Endothelial cell of umbilical vein (primary cell): ENCODE measurements around the gene CEP350. TPM values are rescaled to one million over a fixed set of nuclear protein-coding genes. Genes with fewer than 3 reads are reported as not detected.

Source experiments
- BruUV-seq: library from RNA; stranded (reverse); fragments of 400-500 nt; replicated peaks from 2 replicates; lab custom pipeline; 2021; lab: Mats Ljungman, UMichigan
- CTCF ChIA-PET: fragments of 300-600, 350-600 bp; sonication (Branson Sonifier 250); formaldehyde crosslinking; loops from one replicate; lab custom pipeline; 2021; ENCODE audit warnings: antibody characterized with exemption, inconsistent platforms; lab: Charles Lee
- POLR2A ChIA-PET: fragments of 300-600, 350-600 bp; sonication (Branson Sonifier 250); formaldehyde crosslinking; loops from one replicate; lab custom pipeline; 2021; ENCODE audit warnings: antibody characterized with exemption, inconsistent platforms; lab: Charles Lee
- DNase-seq: peaks from one replicate; pipeline ENCODE4 v3.0.0-alpha.2; 2011; ENCODE audit warnings: low read depth, low spot score
- FAIRE-seq: peaks from 2 replicates; lab custom pipeline; 2011; peaks lifted over from hg19 to GRCh38; lab: Jason Lieb, UNC
- H2AFZ ChIP-seq: 2 replicates; pipeline ENCODE4 v1.6.0; 2012; ENCODE audit warnings: low read depth, low read length, control low read depth, inconsistent platforms
- H3K27ac ChIP-seq: 2 replicates; pipeline ENCODE4 v1.5.1; 2011; ENCODE audit warnings: low read depth, mild to moderate bottlenecking, control low read depth, low read length, moderate library complexity; ENCODE audit not compliant: insufficient read depth
- H3K27me3 ChIP-seq, 2 experiments: 2 replicates each; pipeline versions ENCODE4 v1.6.0 to v1.6.1; 2011; ENCODE audit warnings: low read length in 2 of 2, mixed read lengths in 1 of 2; ENCODE audit not compliant: control insufficient read depth in 2 of 2, insufficient read depth in 2 of 2
- H3K36me3 ChIP-seq, 2 experiments: 2 replicates in 1 of 2; 3 replicates in 1 of 2; pipeline ENCODE4 v1.5.1; 2011; ENCODE audit warnings: low read length in 2 of 2, mild to moderate bottlenecking in 1 of 2, moderate library complexity in 1 of 2; ENCODE audit not compliant: control insufficient read depth in 2 of 2, insufficient read depth in 2 of 2; ENCODE audit errors: extremely low read depth in 1 of 2
- H3K4me1 ChIP-seq: 3 replicates; pipeline ENCODE4 v1.5.1; 2011; ENCODE audit warnings: mild to moderate bottlenecking, low read length; ENCODE audit not compliant: control insufficient read depth, insufficient read depth; ENCODE audit errors: extremely low read depth
- H3K4me2 ChIP-seq: 2 replicates; pipeline ENCODE4 v1.6.1; 2011; ENCODE audit warnings: low read length, control low read depth, mixed read lengths; ENCODE audit not compliant: insufficient read depth
- H3K4me3 ChIP-seq, 3 experiments: fragments of 200-600 bp in 1 of 3; sonication (generic), shearing (Covaris generic) in 1 of 3; replicated peaks in 1 of 3; 2 replicates each; pipeline ENCODE4 v1.5.1; 2011 to 2016; ENCODE audit warnings: control low read depth in 3 of 3, low read length in 3 of 3, mild to moderate bottlenecking in 2 of 3, inconsistent platforms in 1 of 3, low read depth in 1 of 3, moderate library complexity in 1 of 3; ENCODE audit not compliant: insufficient read depth in 1 of 3
- H3K79me2 ChIP-seq: 2 replicates; pipeline ENCODE4 v1.6.0; 2012; ENCODE audit warnings: low read length, inconsistent platforms; ENCODE audit not compliant: control insufficient read depth, insufficient read depth
- H3K9ac ChIP-seq: replicated peaks from 2 replicates; pipeline ENCODE3; 2011; ENCODE audit warnings: low read length, control low read depth; ENCODE audit not compliant: insufficient read depth; ENCODE audit errors: extremely low read depth
- H3K9me1 ChIP-seq: replicated peaks from 3 replicates; pipeline ENCODE4 v1.6.0; 2011; ENCODE audit warnings: mild to moderate bottlenecking, low read length; ENCODE audit not compliant: control insufficient read depth, insufficient read depth; ENCODE audit errors: extremely low read depth
- H3K9me3 ChIP-seq: replicated peaks from 2 replicates; pipeline ENCODE4 v1.5.1; 2012; ENCODE audit warnings: low read length, inconsistent platforms; ENCODE audit not compliant: control insufficient read depth, insufficient read depth
- H4K20me1 ChIP-seq: replicated peaks from 2 replicates; pipeline ENCODE3; 2011; ENCODE audit warnings: mild to moderate bottlenecking, low read length; ENCODE audit not compliant: control insufficient read depth, insufficient read depth; ENCODE audit errors: extremely low read depth
- CTCF ChIP-seq, 2 donors: IDR thresholded peaks; 1 replicate in 1 of 2; 2 replicates in 1 of 2; pipeline ENCODE4 v1.5.1; 2011; ENCODE audit warnings: low read length in 2 of 2, mild to moderate bottlenecking in 2 of 2, moderate library complexity in 2 of 2, control low read depth in 1 of 2, inconsistent platforms in 1 of 2, low read depth in 1 of 2; ENCODE audit not compliant: insufficient read depth in 1 of 2; ENCODE audit errors: extremely low read depth in 1 of 2
- EZH2 ChIP-seq: IDR thresholded peaks from 2 replicates; pipeline ENCODE4 v1.6.1; 2012; ENCODE audit warnings: borderline replicate concordance, low read depth, mild to moderate bottlenecking, moderate library complexity, low read length, inconsistent platforms; ENCODE audit not compliant: severe bottlenecking
- FOS ChIP-seq: IDR thresholded peaks from 2 replicates; pipeline ENCODE4 v1.6.1; 2011; ENCODE audit warnings: mild to moderate bottlenecking, low read length, moderate library complexity, borderline replicate concordance; ENCODE audit not compliant: insufficient read depth
- GATA2 ChIP-seq: IDR thresholded peaks from 2 replicates; pipeline ENCODE4 v1.7.0; 2011; ENCODE audit warnings: low read depth, mild to moderate bottlenecking, moderate library complexity, mixed read lengths, low read length; ENCODE audit not compliant: insufficient read length, insufficient read depth
- JUN ChIP-seq: IDR thresholded peaks from 2 replicates; pipeline ENCODE4 v1.6.1; 2011; ENCODE audit warnings: borderline replicate concordance, low read depth; ENCODE audit not compliant: insufficient read length, insufficient read depth
- MAX ChIP-seq: IDR thresholded peaks from 2 replicates; pipeline ENCODE4 v1.6.1; 2011; ENCODE audit not compliant: insufficient read depth, insufficient read length
- MYC ChIP-seq: IDR thresholded peaks from one replicate; pipeline ENCODE4 v1.6.1; 2011; ENCODE audit warnings: mild to moderate bottlenecking, low read depth, low read length
- POLR2A ChIP-seq: IDR thresholded peaks from 2 replicates; pipeline ENCODE4 v1.6.1; 2012; ENCODE audit warnings: low read depth, mild to moderate bottlenecking, control low read depth, low read length
- POLR2AphosphoS5 ChIP-seq: IDR thresholded peaks from 2 replicates; pipeline ENCODE4 v1.6.1; 2012; ENCODE audit warnings: low read depth, mild to moderate bottlenecking, control low read depth, low read length, moderate library complexity; ENCODE audit not compliant: insufficient read depth
- dilution Hi-C: fragments of 300-500 bp; cut with MboI; formaldehyde crosslinking; loops from one replicate; pipeline ENCODE4 v1.15.0; 2019; ENCODE audit warnings: low sequenced_read_pairs; ENCODE audit not compliant: extremely low pct_ligation_motif_present
- intact Hi-C: fragments of 100-400 bp; cut with micrococcal nuclease; formaldehyde crosslinking; loops from one replicate; pipeline ENCODE4 v1.10.0; 2022
- polyA plus RNA-seq, 4 experiments: library from polyadenylated mRNA; depleted of rRNA in 3 of 4; stranded (reverse) in 3 of 4; unstranded in 1 of 4; fragments of >200 nt; gene quantifications; 2 replicates each; pipeline versions ENCODE4 v1.2.1 to v1.2.3, GENCODE V29; 2011 to 2012; ENCODE audit warnings: missing spikeins in 1 of 4
- total RNA-seq: library from RNA; stranded (reverse); gene quantifications from 2 replicates; pipeline ENCODE4 v1.2.3, GENCODE V29; 2021

The CEP350 gene
- total and polyA plus RNA-seq, 2 donors (not counting 3 experiments of a cell fraction or from before 2014, with no cell fraction given): 4.8 to 30.1 TPM

GRCh38 chr1:180135535-180135934 lies 180.9 kb downstream of the CEP350 start:
- FAIRE-seq (no peak), DNase-seq (no peak)
- dilution Hi-C loops: no loop called here

More at GRCh38 chr1:180135535-180135934, 180.9 kb downstream of the CEP350 start:
- no peaks in the 10 kb centered on the region for H4K20me1 ChIP-seq
- ChIA-PET POLR2A (interaction anchor here (1.5 kb wide), 1 partner anchor 16 kb away, joined by 6 read pairs; no protein-coding TSS in a partner anchor), CTCF (interaction anchor here (1.1 to 1.5 kb wide), 5 partner anchors 8 to 33 kb away, joined by 4 to 9 read pairs (median 4); partner anchors contain the start of gene QSOX1)
- intact Hi-C loops: no loop called here
- TF ChIP-seq JUN: no peak
- TF ChIP-seq EZH2: no peak
- no peak for TF ChIP-seq CTCF (IDR thresholded peaks at IDR 0.05; ENCODE audit: extremely low read depth in 1 of 2, insufficient read depth in 1 of 2, low read depth in 1 of 2, low read length in 2 of 2)
- no peak for TF ChIP-seq MYC
- TF ChIP-seq POLR2AphosphoS5: no peak
- TF ChIP-seq MAX: no peak
- no peak for TF ChIP-seq POLR2A
- TF ChIP-seq GATA2: no peak
- TF ChIP-seq FOS: no peak
- no peaks in the 10 kb centered on the region for H3K9me3 ChIP-seq
- no peaks in the 10 kb centered on the region for H3K36me3 ChIP-seq
- no TSS peak for BruUV-seq
- no peak overlapping the region for H3K4me3 ChIP-seq
- H3K27ac ChIP-seq: no peak overlapping the region
- H2AFZ ChIP-seq: no peak overlapping the region
- H3K27me3 ChIP-seq: no peaks in the 10 kb centered on the region
- no peaks in the 10 kb centered on the region for H3K79me2 ChIP-seq
- no peak overlapping the region for H3K4me2 ChIP-seq
- peaks cover 29% of the 10 kb centered on the region for H3K4me1 ChIP-seq
- H3K9ac ChIP-seq: no peak overlapping the region
- H3K9me1 ChIP-seq: no peaks in the 10 kb centered on the region
